HEK293 (cell line): ENCODE results near the gene ZNF579.

Source experiments
- IKZF3 ChIP-seq: fragments of 450-650 bp; IDR thresholded peaks from 2 replicates; pipeline ENCODE4 v1.5.0; 2018; ENCODE audit warnings: missing biosample characterization, mild to moderate bottlenecking, missing genetic modification characterization, moderate library complexity
- PRDM10 ChIP-seq: fragments of 450-650 bp; formaldehyde crosslinking; IDR thresholded peaks from 2 replicates; pipeline ENCODE4 v1.5.1; 2016; ENCODE audit warnings: missing biosample characterization, missing genetic modification characterization
- PRDM4 ChIP-seq: fragments of 450-650 bp; formaldehyde crosslinking; IDR thresholded peaks from 2 replicates; pipeline ENCODE4 v1.5.1; 2017; ENCODE audit warnings: missing biosample characterization, missing genetic modification characterization
- REST ChIP-seq: fragments of 450-650 bp; formaldehyde crosslinking; IDR thresholded peaks from 2 replicates; pipeline ENCODE4 v1.5.1; 2016; ENCODE audit warnings: missing biosample characterization, missing genetic modification characterization
- SP2 ChIP-seq: fragments of 450-650 bp; formaldehyde crosslinking; IDR thresholded peaks from 2 replicates; pipeline ENCODE4 v1.5.1; 2016; ENCODE audit warnings: missing biosample characterization, missing genetic modification characterization
- ZFP69B ChIP-seq: fragments of 450-650 bp; formaldehyde crosslinking; IDR thresholded peaks from 2 replicates; pipeline ENCODE4 v1.5.1; 2016; ENCODE audit warnings: missing biosample characterization, missing genetic modification characterization
- ZNF169 ChIP-seq: fragments of 450-650 bp; formaldehyde crosslinking; IDR thresholded peaks from 2 replicates; pipeline ENCODE4 v1.5.1; 2016; ENCODE audit warnings: missing biosample characterization, missing genetic modification characterization
- ZNF366 ChIP-seq: fragments of 450-650 bp; formaldehyde crosslinking; conservative IDR thresholded peaks from 2 replicates; pipeline ENCODE4 v1.5.1; 2016; ENCODE audit warnings: missing biosample characterization, missing genetic modification characterization
- ZNF394 ChIP-seq: fragments of 450-650 bp; formaldehyde crosslinking; IDR thresholded peaks from 2 replicates; pipeline ENCODE4 v1.5.1; 2016; ENCODE audit warnings: missing biosample characterization, missing genetic modification characterization, mild to moderate bottlenecking, moderate library complexity, borderline replicate concordance
- ZNF501 ChIP-seq: fragments of 450-650 bp; formaldehyde crosslinking; IDR thresholded peaks from 2 replicates; pipeline ENCODE4 v1.5.1; 2016; ENCODE audit warnings: missing biosample characterization, missing genetic modification characterization
- ZNF548 ChIP-seq: fragments of 450-650 bp; formaldehyde crosslinking; IDR thresholded peaks from 2 replicates; pipeline ENCODE4 v1.5.1; 2016; ENCODE audit warnings: missing biosample characterization, missing genetic modification characterization
- ZNF623 ChIP-seq: fragments of 450-650 bp; formaldehyde crosslinking; IDR thresholded peaks from 2 replicates; pipeline ENCODE4 v1.5.1; 2016; ENCODE audit warnings: missing biosample characterization, missing genetic modification characterization
- ZNF639 ChIP-seq: fragments of 450-650 bp; formaldehyde crosslinking; IDR thresholded peaks from 2 replicates; pipeline ENCODE4 v1.5.1; 2016; ENCODE audit warnings: missing biosample characterization, missing genetic modification characterization
- ZNF777 ChIP-seq: fragments of 450-650 bp; formaldehyde crosslinking; IDR thresholded peaks from 2 replicates; pipeline ENCODE4 v1.5.1; 2017; ENCODE audit warnings: missing biosample characterization, missing genetic modification characterization, borderline replicate concordance
- ZNF843 ChIP-seq: fragments of 450-650 bp; formaldehyde crosslinking; IDR thresholded peaks from 2 replicates; pipeline ENCODE4 v1.5.1; 2016; ENCODE audit warnings: missing biosample characterization, missing genetic modification characterization
- ZSCAN23 ChIP-seq: fragments of 450-650 bp; formaldehyde crosslinking; IDR thresholded peaks from 2 replicates; pipeline ENCODE4 v1.5.1; 2016; ENCODE audit warnings: missing biosample characterization, missing genetic modification characterization

The ZNF579 gene

GRCh38 chr19:55599468-55599841, 18.8 kb upstream of the ZNF579 start, which contains the start of gene FIZ1 (continued):
- TF ChIP-seq PRDM10 (tag by site-specific recombination) (peak; percentile 80), SP2 (tag by site-specific recombination) (peak; percentile 77), ZFP69B (0 out of 2 replicates have a peak, but pooled peaks have one; percentile 6), ZNF623 (tag by site-specific recombination) (0 out of 2 replicates have a peak, but pooled peaks have one; percentile 6), ZNF639 (tag by site-specific recombination) (peak; percentile 76), ZNF394 (tag by site-specific recombination) (peak; percentile 46; the same call in 1 of the 2 replicates), ZSCAN23 (tag by site-specific recombination) (no peak; the same call in 1 of the 2 replicates), ZNF501 (tag by site-specific recombination) (peak; percentile 15; the same call in 1 of the 2 replicates), REST (tag by site-specific recombination) (0 out of 2 replicates have a peak, but pooled peaks have one; percentile 11), ZNF777 (tag by site-specific recombination) (no peak), IKZF3 (peak; percentile 100), ZNF548 (tag by site-specific recombination) (no peak), ZNF843 (no peak; the same call in 1 of the 2 replicates), PRDM4 (peak; percentile 64), ZNF366 (tag by site-specific recombination) (peak; percentile 100), ZNF169 (tag by site-specific recombination) (no peak)
